GM18951 (cell line): ENCODE results near the gene ANKRD22.

ENCODE experiments used
- POLR2A ChIP-seq: IDR thresholded peaks from 4 replicates; pipeline ENCODE4 v1.6.1; 2011; ENCODE audit warnings: mild to moderate bottlenecking; ENCODE audit not compliant: insufficient read length, insufficient read depth; ENCODE audit errors: extremely low read depth
- in situ Hi-C: fragments of 300-500 bp; cut with MboI; formaldehyde crosslinking; loops from one replicate; pipeline ENCODE4 v1.12.0; 2022; ENCODE audit warnings: low sequenced_read_pairs, mixed read lengths, inconsistent platforms; ENCODE audit not compliant: unreplicated experiment

ANKRD22 gene

GRCh38 chr10:88819290-88819689 is 32.4 kb downstream of the ANKRD22 start:
- in situ Hi-C loops, result no loop called here
- no peak for TF ChIP-seq POLR2A

GRCh38 chr10:88813200-88813599 is 38.4 kb downstream of the ANKRD22 start:
- no peak for TF ChIP-seq POLR2A
- in situ Hi-C loops, result loop anchor here (5.0 kb wide), 1 partner anchor 246 kb away; no protein-coding TSS in a partner anchor

GRCh38 chr10:88810196-88810961 is 41.3 kb downstream of the ANKRD22 start:
- TF ChIP-seq POLR2A, result no peak
- in situ Hi-C loops, result loop anchor here (5.0 kb wide), 1 partner anchor 243 kb away; no protein-coding TSS in a partner anchor

GRCh38 chr10:88809621-88810020 is 42.0 kb downstream of the ANKRD22 start:
- in situ Hi-C loops, result loop anchor here (5.0 kb wide), 1 partner anchor 242 kb away; no protein-coding TSS in a partner anchor
- TF ChIP-seq POLR2A, result no peak

GRCh38 chr10:88805924-88806323 is 45.7 kb downstream of the ANKRD22 start:
- in situ Hi-C loops, result no loop called here
- no peak for TF ChIP-seq POLR2A

GRCh38 chr10:88805361-88805760 is 46.3 kb downstream of the ANKRD22 start:
- no peak for TF ChIP-seq POLR2A
- in situ Hi-C loops, result no loop called here

GRCh38 chr10:88804083-88804812 is 47.4 kb downstream of the ANKRD22 start:
- TF ChIP-seq POLR2A, result no peak
- in situ Hi-C loops, result no loop called here

GRCh38 chr10:88803641-88804040 is 48.0 kb downstream of the ANKRD22 start:
- in situ Hi-C loops, result no loop called here
- TF ChIP-seq POLR2A, result no peak

- TF ChIP-seq POLR2A, result no peak
- in situ Hi-C loops, result no loop called here
Observed at GRCh38 chr10:88802523-88803285, 48.9 kb downstream of the ANKRD22 start, which contains the start of gene LIPM. Gene LIPM, plus strand, starts transcription at chr10:88802730. Its CDS starts 167 bp downstream, at chr10:88802897.

GRCh38 chr10:88800152-88801125 is 51.2 kb downstream of the ANKRD22 start:
- in situ Hi-C loops, result no loop called here

GRCh38 chr10:88794731-88795130 is 56.9 kb downstream of the ANKRD22 start:
- TF ChIP-seq POLR2A, result no peak
- in situ Hi-C loops, result no loop called here

More at GRCh38 chr10:88800152-88801125, 51.2 kb downstream of the ANKRD22 start:
- no peak for TF ChIP-seq POLR2A

- no peak for TF ChIP-seq POLR2A
- in situ Hi-C loops, result no loop called here
Observed at GRCh38 chr10:88793712-88794299, 57.8 kb downstream of the ANKRD22 start.
